GM18909 (cell line): Measurements from ENCODE around the gene ERCC2.

Experiments
- ATAC-seq: cut with Tn5 transposase; IDR thresholded peaks from one replicate; pipeline ENCODE4 v1.9.1; 2021; ENCODE audit warnings: mild to moderate bottlenecking; ENCODE audit not compliant: unreplicated experiment, poor library complexity

The ERCC2 gene

GRCh38 chr19:45402298-45403061 is 32.1 kb upstream of the ERCC2 start:
- ATAC-seq = no peak

DNA sequence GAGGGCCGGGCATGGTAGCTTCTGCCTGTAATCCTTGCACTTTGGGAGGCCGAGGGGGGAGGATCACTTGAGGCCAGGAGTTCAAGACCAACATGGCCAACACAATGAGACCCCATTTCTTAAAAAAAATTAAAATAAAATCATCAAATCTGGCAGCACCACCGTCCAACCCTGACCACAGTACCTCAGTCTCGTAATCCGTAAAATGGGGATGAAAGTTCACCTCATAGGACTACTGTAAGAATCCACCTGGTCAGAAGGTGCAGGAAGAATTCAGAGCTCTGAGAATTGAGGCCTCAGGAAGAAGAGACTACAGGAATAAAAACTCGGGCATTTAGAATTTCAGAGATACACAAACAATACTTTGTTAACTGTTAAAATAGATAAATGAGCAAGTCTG is 31.4 kb upstream of the ERCC2 start:
- ATAC-seq = no peak

- no peak for ATAC-seq
Measured at GRCh38 chr19:45400192-45400591, 29.8 kb upstream of the ERCC2 start.

DNA sequence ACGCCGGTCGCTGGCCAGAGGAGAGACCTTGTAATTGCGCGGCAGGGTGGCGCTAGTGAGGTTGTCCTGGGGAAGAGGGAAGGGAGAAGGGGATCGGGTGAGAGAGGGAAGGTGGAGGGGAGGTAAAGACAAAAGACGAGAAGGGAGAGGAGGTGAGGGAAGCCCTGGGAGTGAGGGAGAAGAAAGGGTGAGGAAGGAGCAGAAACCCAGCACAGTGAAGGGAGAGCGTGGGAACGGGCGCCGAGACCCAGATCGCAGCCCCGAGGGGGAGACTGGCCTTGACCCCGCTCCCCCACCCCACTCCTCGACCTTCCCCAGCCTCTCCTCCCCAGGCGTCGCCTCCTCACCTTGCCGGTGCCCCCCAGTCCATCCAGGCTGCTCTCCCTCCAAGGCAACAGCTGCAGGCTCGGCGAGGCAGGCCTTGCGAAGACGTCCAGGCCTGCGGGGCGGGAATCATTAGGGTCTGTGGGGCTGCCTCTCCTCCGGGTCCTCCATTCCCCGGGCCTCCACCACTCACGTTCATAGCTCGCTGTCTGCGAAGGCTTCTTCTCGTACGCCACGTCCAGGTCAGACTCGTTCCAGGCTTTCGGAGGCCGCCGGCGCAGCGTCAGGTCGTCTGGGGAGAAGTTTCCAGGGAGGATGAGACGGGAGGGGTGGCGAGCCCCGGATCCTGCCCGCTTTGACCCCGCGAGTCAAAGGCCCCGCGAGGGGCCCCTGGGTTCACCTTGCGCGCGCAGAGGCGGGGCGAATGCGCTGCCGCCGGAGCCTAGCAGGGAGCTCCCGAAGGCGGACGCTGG is 25.6 kb upstream of the ERCC2 start:
- ATAC-seq = no peak

GRCh38 chr19:45391871-45392665 is 21.7 kb upstream of the ERCC2 start:
- ATAC-seq = no peak

DNA sequence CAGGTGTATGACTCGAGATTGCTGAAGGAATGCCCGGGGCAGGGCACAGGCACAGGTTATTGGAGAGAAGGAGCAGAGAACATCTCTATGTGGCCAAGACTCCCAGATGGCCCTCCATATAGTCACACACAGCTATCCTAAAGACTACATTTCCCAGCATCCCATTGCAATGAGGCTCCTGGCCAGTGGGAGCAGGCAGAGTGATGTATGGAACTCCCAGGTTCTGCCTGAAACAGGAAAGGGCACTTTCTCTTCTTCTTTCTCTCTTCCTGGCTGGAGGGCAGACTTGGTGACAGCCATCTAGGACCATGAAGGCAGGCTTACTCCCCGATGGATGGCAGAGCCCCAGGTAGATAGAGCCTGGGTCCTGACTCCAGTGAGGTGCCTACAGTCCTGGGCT is 21.0 kb upstream of the ERCC2 start:
- ATAC-seq = no peak

DNA sequence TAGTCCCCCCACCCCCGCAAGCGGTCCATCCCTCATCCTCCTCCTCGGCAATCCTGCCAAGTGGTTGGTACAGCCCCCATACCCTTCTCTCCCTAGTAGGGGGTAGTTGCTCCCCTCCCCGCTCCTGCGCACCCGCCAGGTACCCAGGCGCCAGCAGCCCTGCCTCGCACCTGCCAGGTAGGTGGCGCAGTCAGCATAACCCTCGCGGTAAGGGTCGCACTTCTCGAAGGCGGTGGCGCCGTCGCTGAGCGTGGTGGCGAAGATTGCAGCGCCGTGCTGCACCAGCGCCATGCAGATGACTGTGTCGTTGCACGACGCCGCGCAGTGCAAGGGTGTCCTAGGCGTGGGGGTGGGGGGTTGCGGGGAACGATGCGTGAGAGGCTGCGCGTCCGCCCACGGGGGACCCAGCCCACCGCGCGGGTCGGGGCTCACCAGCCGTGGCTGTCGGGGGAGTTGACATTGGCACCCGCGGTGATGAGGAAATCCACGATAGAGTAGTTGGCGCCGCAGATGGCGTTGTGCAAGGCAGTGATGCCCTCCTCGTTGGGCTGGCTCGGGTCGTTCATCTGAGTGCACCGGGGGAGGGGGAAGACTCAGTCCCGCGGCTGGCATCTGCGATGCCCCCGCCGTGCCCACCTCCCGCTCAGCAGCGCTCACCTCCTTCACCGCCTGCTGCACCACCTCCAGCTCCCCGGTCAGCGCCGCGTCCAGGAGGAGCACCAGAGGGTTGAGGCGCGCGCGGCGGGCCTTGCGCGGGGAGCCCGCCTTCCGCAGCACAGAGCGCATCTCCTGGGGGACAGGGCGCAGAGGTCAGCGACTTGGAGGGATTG is 15.2 kb upstream of the ERCC2 start:
- ATAC-seq = no peak

- ATAC-seq = no peak
Measured at GRCh38 chr19:45382426-45382825, 12.1 kb upstream of the ERCC2 start.

DNA sequence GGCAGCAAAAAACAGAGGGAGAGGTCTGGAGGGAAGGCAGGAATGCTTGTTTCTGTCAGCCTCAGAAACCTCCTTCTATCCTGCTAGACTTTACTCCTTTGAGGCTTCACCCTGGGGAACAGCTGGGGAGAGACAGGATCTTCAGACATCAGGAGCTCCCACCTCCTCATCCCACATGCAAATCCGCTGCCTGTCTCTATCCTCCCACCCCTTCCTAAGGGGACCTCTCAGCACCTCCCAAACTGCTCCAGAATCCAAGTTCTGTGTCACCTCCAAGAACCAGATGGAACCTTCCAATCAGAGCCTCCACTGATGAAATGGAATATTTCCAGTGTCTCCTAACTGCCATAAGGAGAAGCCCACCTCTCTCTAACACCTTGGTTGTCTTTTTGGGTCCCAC is 9.7 kb upstream of the ERCC2 start:
- ATAC-seq = no peak

DNA sequence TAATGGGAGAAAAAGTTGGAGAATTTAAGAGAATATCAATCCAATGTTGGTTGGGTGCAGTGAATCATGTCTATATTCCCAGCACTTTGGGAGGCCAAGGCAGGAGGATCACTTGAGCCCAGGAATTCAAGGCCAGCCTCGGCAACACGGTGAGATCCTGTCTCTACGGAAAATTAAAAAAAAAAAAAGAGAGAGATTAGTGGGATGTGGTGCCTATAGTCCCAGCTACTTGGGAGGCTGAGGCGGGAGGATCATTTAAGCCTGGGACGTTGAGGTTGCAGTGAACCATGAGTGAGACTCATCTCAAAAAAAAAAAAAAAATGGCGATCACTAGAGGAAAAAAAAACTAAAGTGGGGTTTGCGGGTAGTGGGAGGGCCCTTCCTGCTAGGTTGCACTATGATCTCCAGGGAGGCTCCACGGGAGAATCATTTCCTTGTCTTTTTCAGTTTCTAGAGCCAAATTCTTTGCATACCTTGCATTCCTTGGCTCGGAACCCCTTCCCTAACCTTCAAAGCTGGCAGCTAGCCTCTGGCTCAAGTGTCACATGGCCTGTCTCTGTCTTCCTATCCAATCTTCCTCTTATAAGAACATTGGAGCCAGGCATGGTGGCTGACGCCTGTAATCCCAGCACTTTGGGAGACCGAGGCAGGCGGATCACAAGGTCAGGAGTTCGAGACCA is 5.8 kb upstream of the ERCC2 start:
- ATAC-seq = no peak

GRCh38 chr19:45368737-45369340 is 1.5 kb downstream of the ERCC2 start:
- ATAC-seq = no peak

DNA sequence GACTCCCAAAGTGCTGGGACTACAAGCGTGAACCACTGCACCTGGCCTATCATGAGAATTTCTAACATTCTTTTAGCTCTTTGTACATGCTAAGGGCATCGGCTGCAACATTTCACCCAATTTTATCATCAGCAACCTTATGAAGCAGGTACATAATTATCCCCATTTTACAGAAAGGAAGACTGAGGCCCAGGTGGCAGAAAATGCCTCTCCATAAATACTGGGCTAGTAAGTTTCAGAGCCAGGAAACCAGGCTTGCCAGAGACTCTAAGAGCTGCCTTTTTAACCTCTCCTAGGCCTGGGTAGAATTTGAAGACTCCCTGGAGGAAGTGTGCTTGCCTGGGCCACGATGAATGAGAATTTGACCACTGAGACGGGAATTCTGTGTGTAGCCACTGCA is 2.2 kb downstream of the ERCC2 start:
- ATAC-seq = no peak

DNA sequence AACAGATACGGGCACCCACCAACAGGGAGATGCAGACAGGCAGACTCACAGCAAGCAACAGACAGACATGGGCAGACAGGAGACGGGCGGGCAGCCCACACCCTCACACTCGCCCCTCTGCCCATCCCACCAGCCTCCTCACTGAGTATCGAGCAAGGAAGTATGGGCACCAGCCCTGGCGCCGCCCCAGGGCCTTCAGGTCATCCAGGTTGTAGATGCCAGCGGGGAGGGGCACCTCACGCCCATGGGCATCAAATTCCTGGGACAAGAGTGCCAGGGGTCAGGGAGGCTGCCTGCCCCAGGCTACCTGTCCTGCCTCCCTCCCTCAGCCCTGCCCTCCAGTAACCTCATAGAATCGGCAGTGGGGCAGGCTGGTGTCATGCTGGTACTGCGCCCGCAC is 5.7 kb downstream of the ERCC2 start:
- no peak for ATAC-seq

DNA sequence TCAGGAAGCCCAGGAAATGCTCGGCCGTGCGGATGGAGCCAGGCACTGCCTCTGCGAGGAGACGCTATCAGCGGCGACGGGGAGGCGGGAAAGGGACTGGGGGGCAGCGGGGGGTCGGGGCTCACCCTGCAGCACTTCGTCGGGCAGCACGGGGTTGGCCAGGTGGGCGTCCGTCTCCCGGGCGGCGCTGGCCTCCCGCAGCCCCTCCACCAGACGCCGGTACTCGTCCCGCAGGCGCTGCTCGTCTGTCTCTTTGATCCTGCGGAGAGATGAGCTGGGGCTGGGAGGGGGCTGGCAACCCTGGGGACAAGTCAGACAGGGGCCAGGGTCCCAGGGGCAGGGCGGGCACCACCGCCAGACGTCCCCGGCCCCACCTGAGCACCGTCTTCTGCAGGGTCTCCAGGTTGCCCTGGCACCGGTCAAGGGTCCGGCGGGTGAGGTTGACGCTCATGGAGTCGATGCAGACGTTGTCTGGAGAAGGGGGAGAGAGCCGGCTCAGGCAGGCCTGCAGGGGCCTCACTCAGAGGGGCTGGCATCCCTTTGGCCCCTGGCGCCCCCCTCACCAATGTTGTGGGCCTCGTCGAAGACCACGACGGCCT is 6.4 kb downstream of the ERCC2 start:
- no peak for ATAC-seq

DNA sequence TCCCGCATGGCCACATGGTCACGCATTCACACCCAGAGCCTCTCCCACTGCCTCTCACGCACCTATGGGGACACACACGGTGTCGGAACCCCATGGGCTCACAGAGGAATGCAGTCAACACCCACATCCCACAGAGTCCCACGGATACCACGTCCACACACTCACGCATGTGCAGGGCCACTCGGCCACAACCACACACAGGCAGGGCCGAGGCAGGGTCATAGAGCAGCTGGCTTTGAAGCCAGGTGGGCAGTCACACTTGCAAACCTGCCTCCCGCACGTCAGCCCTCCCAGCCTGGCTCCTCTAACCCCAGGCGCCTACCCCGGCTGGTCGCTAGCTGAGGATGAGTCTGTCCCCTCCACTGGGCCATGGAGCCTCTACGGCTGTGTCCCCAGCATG is 8.1 kb downstream of the ERCC2 start:
- no peak for ATAC-seq

DNA sequence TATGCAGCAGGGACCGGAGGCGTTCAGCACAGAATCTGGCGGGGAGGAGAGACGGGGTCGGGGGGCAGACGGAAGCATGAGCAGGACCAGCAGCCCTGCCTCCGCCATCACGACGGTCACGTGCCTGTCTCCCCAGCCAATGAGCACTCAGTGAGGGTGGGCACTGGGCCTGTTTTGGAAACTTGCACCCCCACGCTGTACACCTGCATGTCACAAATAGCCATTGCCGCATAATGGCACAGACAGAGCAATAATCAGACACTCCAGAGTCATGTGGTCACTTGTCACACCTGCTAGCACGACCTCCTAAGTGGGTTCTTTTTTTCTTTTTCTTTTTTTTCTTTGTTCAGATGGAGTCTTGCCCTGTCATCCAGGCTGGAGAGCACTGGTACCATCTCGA is 8.8 kb downstream of the ERCC2 start:
- ATAC-seq = no peak

GRCh38 chr19:45358213-45358792 is 12.1 kb downstream of the ERCC2 start:
- no peak for ATAC-seq

GRCh38 chr19:45357445-45357783 is 13.0 kb downstream of the ERCC2 start:
- ATAC-seq = no peak
